Testis (tissue), 2 donors: ENCODE measurements around the gene COQ8B.

Source experiments
- CTCF ChIP-seq, 3 experiments: fragments of 450-650 bp in 2 of 3; fragments of 200-600 bp in 1 of 3; sonication (generic) in 1 of 3; IDR thresholded peaks; one replicate each; pipeline ENCODE4 v1.5.1; 2016 to 2019; ENCODE audit warnings: antibody characterized with exemption in 3 of 3, mild to moderate bottlenecking in 2 of 3, moderate library complexity in 1 of 3
- POLR2A ChIP-seq: fragments of 450-650 bp; IDR thresholded peaks from one replicate; pipeline ENCODE4 v1.6.1; 2017; ENCODE audit warnings: antibody characterized with exemption, mild to moderate bottlenecking, moderate library complexity

GRCh38 chr19:40742477-40742876, 25.8 kb upstream of the COQ8B start:
- no peak for TF ChIP-seq CTCF (IDR thresholded peaks at IDR 0.05)
- no peak for TF ChIP-seq POLR2A
